Measurements from ENCODE around the gene DNM3.

The DNM3 gene

DNA sequence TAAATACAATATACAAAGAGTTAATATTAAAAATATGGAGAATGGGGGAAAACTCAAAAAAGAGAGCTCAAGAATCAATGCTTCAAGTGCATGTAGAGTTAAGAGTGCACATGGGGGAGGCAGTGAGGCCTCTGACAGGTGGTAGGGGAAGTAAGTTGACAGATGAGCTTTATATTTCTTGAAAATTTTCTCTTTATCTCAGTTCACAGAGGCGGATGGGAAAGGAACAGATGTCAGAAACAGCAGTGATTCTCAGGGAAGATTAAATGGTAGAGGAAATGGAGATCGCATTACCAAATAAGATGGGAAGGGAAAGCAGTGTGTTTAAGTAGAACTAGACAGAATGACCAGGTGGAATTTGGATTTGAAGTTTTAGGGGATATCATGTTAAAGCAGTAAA, 379.1 kb downstream of the DNM3 start:
- no peak overlapping the region for H3K27ac ChIP-seq
- TF ChIP-seq, protein P1, sequence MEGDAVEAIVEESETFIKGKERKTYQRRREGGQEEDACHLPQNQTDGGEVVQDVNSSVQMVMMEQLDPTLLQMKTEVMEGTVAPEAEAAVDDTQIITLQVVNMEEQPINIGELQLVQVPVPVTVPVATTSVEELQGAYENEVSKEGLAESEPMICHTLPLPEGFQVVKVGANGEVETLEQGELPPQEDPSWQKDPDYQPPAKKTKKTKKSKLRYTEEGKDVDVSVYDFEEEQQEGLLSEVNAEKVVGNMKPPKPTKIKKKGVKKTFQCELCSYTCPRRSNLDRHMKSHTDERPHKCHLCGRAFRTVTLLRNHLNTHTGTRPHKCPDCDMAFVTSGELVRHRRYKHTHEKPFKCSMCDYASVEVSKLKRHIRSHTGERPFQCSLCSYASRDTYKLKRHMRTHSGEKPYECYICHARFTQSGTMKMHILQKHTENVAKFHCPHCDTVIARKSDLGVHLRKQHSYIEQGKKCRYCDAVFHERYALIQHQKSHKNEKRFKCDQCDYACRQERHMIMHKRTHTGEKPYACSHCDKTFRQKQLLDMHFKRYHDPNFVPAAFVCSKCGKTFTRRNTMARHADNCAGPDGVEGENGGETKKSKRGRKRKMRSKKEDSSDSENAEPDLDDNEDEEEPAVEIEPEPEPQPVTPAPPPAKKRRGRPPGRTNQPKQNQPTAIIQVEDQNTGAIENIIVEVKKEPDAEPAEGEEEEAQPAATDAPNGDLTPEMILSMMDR (IDR thresholded peaks at IDR 0.05) = no peak
- no peak for DNase-seq (ENCODE audit: low spot score)
- H3K4me3 ChIP-seq = no peak overlapping the region

DNA sequence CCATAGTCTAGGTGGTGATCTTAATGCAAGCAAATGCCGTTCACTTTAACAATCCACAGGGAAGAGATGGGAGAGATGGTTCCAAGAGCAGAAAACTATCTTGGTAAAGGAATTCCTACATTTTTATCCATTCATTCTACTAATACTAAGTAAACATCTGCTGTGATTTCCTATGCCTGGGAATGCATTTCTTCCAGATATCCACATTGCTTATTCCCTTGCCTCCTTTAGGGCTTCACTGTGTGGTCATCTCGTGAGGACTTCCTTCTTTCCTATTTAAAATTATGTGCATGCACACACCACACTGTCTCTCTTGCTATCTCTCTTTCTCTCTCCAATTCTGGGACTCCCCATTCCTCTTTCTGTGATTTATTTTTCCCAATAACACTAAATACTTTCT, 380.1 kb downstream of the DNM3 start:
- TF ChIP-seq, protein P1 (IDR thresholded peaks at IDR 0.05) = no peak
- DNase-seq (ENCODE audit: low spot score) = no peak
- Histone ChIP-seq H3K27ac (no peak overlapping the region), H3K4me3 (no peak overlapping the region)

DNA sequence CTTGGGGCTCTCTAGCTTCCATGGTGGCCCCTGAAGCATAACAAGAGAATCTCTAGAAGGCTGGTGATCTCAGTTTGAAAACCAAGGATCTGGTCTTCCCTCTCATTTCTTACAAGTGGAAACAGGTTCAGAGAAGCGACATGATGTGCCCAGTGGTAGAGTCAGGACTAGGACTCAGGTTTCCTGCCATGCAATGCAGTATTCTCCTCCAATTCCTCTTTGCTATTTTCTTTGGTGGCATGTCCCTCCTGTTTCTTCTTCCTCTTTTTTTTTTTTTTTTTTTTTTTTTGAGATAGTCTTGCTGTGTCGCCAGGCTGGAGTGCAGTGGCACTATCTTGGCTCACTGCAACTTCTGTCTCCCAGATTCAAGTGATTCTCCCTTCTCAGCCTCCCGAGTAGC, 383.6 kb downstream of the DNM3 start:
- TF ChIP-seq, protein P1 (IDR thresholded peaks at IDR 0.05) = no peak
- no peak for DNase-seq (ENCODE audit: low spot score)
- no peak overlapping the region for H3K4me3 ChIP-seq
- H3K27ac ChIP-seq = no peak overlapping the region

DNA sequence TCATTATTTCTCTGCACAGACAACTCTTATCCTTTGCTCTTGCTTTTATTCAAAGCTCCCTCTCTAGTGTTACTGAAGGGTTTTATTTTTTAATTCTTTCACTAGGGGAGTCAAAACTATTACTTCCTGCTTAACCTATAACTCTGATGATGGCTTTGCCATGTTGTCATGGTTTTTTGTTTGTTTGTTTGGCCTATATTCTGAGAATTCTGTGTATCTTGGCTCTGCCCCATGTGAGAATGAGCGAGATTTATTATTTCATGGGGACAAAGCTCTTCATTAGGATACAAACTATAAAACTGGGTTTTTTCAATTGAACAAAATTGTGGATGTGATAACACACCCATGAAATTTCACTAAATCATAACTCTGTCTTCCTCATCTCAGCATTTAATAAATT, 388.6 kb downstream of the DNM3 start:
- no peak for DNase-seq (ENCODE audit: low spot score)
- Histone ChIP-seq H3K4me3 (no peak overlapping the region), H3K27ac (no peak overlapping the region)
- TF ChIP-seq, protein P1 (IDR thresholded peaks at IDR 0.05) = no peak

DNA sequence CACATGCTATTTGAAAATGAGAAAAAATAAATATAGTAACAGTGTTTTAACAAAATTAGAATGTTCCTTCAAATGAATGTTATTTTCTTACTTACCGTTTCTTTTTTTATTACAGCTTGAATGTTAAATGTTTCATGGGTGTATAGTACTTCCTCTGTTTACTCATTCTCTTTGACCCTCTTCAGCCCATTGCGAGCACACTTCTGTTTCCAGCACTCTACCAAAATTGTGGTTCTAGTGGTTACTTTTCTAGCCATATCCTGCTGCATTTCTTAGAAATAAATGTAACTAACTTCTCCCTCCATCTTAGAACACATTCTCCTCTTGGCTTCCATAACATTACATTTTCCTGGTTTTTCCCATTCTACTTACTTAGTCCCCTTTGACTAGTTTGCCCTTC, 389.2 kb downstream of the DNM3 start:
- DNase-seq (ENCODE audit: low spot score) = no peak
- no peak overlapping the region for H3K27ac ChIP-seq
- TF ChIP-seq, protein P1 (IDR thresholded peaks at IDR 0.05) = no peak
- H3K4me3 ChIP-seq = no peak overlapping the region

DNA sequence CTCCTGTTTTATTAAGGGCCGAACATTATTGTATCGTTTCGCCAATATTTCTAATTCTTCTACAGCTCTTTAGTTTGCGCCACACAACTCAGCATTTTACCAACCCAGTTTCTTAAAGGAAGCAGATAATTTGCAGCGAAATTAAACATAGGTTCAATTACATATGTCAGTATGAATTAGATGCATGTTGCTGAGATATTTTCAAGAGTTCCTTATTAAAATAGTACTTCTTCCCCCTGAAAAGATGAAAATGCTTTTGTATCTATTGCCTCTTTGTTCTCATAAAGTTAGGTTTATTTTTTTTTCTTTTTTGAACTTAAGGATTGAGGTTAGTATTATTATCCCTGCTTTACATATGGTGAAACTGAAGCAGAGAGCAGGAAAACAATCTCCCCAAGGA, 395.7 kb downstream of the DNM3 start:
- H3K4me3 ChIP-seq = no peak overlapping the region
- DNase-seq (ENCODE audit: low spot score) = no peak
- H3K27ac ChIP-seq = no peak overlapping the region
- TF ChIP-seq, protein P1 (IDR thresholded peaks at IDR 0.05) = no peak

DNA sequence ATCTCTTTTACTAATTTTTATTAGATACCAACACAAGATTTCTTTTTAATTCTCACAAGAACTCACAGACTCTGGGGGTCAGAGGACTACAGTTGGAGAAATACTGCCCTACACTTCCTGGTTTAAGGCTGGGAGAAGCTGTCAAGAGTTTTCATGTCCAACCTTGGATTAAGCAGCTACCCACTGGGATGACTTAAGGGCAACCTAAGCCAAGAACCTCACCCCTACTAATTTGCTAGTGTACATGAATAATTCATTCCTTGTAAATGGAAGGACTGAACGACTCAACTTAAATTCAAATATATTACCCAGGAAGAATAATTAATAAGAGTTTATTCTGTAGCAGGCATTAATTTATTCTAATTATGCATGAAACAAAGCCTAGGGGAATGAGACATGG, 396.9 kb downstream of the DNM3 start:
- H3K27ac ChIP-seq = no peak overlapping the region
- DNase-seq (ENCODE audit: low spot score) = no peak
- TF ChIP-seq, protein P1 (IDR thresholded peaks at IDR 0.05) = no peak
- no peak overlapping the region for H3K4me3 ChIP-seq

All from coronary artery (tissue), 2 donors.